Measurements from ENCODE around the gene SCPEP1. TPM values are rescaled to one million over a fixed set of nuclear protein-coding genes. Genes with fewer than 3 reads are reported as not detected.

The SCPEP1 gene
- total and polyA plus RNA-seq, 10 of the 15 experiments (the other 5 are each of a cell fraction or from before 2014, with no cell fraction given) = 31.2 to 80.2 (median 40.7) TPM

DNA sequence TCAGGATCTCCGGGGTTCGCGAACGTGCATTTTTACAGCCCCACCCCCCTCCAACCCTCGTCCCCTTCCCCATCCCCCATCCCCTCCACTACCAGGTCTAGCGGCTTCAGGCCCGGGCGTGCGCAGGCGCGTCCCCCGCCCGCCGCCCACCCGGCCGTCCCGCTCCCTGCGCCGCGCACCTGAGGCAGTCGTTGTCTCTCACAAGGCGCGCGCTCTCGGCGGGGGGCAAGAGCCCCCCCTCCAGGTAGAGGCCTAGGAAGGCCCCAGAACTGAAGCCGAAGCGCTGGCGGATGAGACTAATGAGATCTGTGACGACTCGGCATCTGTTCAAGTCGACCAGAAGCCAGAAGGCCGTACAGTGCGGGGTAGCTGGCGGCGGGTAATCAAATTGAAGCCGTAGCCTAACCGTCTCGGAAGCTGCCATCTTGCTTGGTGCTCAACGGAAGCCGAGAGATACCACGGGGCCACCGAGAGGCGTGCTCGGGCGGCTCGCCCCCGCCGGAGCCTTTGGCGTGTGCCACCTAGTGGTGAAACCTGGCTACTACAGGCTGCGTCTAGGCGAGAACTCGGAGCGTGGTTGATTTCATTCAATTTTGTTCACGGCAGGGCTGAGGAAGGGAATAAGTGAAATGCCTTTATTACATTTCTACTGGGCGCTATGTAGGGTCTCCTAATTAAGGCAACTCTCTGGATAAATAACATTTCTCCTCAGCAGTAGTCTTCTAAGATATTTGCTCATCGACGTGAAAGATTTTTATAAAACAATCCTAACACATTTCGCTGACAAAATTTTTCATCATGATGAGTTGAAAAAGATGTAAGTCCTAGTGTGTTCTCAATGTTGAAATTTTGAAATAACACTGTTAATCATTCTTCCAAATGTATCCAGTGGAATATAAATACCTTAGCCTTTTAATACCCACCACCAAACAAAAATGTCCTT is 17.1 kb upstream of the SCPEP1 start, which contains the start of gene COIL (continued):
- TF ChIP-seq TCF7 (IDR thresholded peaks at IDR 0.05; ENCODE audit: borderline replicate concordance) (no peak), CREM (IDR thresholded peaks at IDR 0.05; ENCODE audit: low read depth) (peak; percentile 52; the same call in 1 of the 2 replicates), ZSCAN29 (IDR thresholded peaks at IDR 0.05) (no peak), NR2C1 (IDR thresholded peaks at IDR 0.05) (no peak), MTA3 (IDR thresholded peaks at IDR 0.05; ENCODE audit: borderline replicate concordance, low read length) (no peak), SMC3 (IDR thresholded peaks at IDR 0.05; ENCODE audit: borderline replicate concordance, low read length) (peak; percentile 68), SIN3A (IDR thresholded peaks at IDR 0.05; ENCODE audit: low read depth, low read length) (no peak; the same call in 1 of the 2 replicates), SREBF1 (IDR thresholded peaks at IDR 0.05; ENCODE audit: low read length) (no peak), FOXM1 (IDR thresholded peaks at IDR 0.05; ENCODE audit: low read depth, low read length) (no peak), PAX8 (IDR thresholded peaks at IDR 0.05) (no peak), BMI1 (IDR thresholded peaks at IDR 0.05; ENCODE audit: borderline replicate concordance) (no peak), SMAD1 (IDR thresholded peaks at IDR 0.05; ENCODE audit: low read depth, partially characterized antibody) (no peak), ZZZ3 (IDR thresholded peaks at IDR 0.05; ENCODE audit: control insufficient read depth, insufficient read length, low read depth) (no peak), RFX5 (IDR thresholded peaks at IDR 0.05; ENCODE audit: low read depth, low read length) (0 out of 2 replicates have a peak, but pooled peaks have one; percentile 19), BCL11A (IDR thresholded peaks at IDR 0.05; ENCODE audit: low read depth, low read length) (no peak), ATF7 (IDR thresholded peaks at IDR 0.05; ENCODE audit: low read depth) (0 out of 2 replicates have a peak, but pooled peaks have one; percentile 29), POLR2AphosphoS5 (IDR thresholded peaks at IDR 0.05; ENCODE audit: low read length) (peak; percentile 90)
- TF ChIP-seq, protein P1, sequence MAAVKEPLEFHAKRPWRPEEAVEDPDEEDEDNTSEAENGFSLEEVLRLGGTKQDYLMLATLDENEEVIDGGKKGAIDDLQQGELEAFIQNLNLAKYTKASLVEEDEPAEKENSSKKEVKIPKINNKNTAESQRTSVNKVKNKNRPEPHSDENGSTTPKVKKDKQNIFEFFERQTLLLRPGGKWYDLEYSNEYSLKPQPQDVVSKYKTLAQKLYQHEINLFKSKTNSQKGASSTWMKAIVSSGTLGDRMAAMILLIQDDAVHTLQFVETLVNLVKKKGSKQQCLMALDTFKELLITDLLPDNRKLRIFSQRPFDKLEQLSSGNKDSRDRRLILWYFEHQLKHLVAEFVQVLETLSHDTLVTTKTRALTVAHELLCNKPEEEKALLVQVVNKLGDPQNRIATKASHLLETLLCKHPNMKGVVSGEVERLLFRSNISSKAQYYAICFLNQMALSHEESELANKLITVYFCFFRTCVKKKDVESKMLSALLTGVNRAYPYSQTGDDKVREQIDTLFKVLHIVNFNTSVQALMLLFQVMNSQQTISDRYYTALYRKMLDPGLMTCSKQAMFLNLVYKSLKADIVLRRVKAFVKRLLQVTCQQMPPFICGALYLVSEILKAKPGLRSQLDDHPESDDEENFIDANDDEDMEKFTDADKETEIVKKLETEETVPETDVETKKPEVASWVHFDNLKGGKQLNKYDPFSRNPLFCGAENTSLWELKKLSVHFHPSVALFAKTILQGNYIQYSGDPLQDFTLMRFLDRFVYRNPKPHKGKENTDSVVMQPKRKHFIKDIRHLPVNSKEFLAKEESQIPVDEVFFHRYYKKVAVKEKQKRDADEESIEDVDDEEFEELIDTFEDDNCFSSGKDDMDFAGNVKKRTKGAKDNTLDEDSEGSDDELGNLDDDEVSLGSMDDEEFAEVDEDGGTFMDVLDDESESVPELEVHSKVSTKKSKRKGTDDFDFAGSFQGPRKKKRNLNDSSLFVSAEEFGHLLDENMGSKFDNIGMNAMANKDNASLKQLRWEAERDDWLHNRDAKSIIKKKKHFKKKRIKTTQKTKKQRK (IDR thresholded peaks at IDR 0.05; ENCODE audit: low read depth, low read length) = no peak
- TF ChIP-seq, protein P2, sequence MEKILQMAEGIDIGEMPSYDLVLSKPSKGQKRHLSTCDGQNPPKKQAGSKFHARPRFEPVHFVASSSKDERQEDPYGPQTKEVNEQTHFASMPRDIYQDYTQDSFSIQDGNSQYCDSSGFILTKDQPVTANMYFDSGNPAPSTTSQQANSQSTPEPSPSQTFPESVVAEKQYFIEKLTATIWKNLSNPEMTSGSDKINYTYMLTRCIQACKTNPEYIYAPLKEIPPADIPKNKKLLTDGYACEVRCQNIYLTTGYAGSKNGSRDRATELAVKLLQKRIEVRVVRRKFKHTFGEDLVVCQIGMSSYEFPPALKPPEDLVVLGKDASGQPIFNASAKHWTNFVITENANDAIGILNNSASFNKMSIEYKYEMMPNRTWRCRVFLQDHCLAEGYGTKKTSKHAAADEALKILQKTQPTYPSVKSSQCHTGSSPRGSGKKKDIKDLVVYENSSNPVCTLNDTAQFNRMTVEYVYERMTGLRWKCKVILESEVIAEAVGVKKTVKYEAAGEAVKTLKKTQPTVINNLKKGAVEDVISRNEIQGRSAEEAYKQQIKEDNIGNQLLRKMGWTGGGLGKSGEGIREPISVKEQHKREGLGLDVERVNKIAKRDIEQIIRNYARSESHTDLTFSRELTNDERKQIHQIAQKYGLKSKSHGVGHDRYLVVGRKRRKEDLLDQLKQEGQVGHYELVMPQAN (conservative IDR thresholded peaks at IDR 0.05) = peak; percentile 73; the same call in 1 of the 2 replicates
- TF ChIP-seq, protein P3, sequence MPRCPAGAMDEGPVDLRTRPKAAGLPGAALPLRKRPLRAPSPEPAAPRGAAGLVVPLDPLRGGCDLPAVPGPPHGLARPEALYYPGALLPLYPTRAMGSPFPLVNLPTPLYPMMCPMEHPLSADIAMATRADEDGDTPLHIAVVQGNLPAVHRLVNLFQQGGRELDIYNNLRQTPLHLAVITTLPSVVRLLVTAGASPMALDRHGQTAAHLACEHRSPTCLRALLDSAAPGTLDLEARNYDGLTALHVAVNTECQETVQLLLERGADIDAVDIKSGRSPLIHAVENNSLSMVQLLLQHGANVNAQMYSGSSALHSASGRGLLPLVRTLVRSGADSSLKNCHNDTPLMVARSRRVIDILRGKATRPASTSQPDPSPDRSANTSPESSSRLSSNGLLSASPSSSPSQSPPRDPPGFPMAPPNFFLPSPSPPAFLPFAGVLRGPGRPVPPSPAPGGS (IDR thresholded peaks at IDR 0.05; ENCODE audit: borderline replicate concordance, insufficient read depth, low read depth, low read length, poor library complexity, severe bottlenecking) = no peak
- TF ChIP-seq, protein P4, sequence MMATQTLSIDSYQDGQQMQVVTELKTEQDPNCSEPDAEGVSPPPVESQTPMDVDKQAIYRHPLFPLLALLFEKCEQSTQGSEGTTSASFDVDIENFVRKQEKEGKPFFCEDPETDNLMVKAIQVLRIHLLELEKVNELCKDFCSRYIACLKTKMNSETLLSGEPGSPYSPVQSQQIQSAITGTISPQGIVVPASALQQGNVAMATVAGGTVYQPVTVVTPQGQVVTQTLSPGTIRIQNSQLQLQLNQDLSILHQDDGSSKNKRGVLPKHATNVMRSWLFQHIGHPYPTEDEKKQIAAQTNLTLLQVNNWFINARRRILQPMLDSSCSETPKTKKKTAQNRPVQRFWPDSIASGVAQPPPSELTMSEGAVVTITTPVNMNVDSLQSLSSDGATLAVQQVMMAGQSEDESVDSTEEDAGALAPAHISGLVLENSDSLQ (IDR thresholded peaks at IDR 0.05) = no peak
- TF ChIP-seq, protein P5, sequence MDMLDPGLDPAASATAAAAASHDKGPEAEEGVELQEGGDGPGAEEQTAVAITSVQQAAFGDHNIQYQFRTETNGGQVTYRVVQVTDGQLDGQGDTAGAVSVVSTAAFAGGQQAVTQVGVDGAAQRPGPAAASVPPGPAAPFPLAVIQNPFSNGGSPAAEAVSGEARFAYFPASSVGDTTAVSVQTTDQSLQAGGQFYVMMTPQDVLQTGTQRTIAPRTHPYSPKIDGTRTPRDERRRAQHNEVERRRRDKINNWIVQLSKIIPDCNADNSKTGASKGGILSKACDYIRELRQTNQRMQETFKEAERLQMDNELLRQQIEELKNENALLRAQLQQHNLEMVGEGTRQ (IDR thresholded peaks at IDR 0.05; ENCODE audit: borderline replicate concordance, low read depth, low read length) = peak; percentile 14; the same call in 1 of the 2 replicates
